GF-D8 (cell line): Measurements from ENCODE around the gene AP4M1.

ENCODE experiments used
- DNase-seq: peaks from one replicate; lab custom pipeline; 2025; lab: John Stamatoyannopoulos, UW

The AP4M1 gene

DNA sequence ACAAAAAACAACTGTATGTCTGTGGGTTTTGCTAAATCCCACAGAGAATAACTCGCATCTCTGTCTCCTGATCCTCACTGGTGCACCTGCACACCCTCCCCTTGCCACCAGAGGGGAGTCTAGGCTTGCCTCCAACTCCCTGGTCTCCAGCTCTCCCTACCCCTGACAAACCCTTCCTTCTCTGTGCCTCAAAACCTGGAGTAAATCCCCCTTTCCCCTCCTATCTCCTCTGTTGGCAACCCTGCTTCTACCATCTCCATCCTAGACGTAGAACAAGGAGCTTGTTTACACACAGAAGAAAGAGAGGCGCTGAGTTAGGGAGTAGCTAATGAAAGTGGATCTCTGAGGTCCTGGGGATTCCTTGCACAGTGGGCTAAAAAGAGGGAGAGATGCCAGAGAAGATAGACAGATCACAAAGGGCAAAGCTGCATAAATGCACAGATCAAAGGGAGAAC, 31.3 kb downstream of the AP4M1 start:
- peak; percentile 34 for DNase-seq

DNA sequence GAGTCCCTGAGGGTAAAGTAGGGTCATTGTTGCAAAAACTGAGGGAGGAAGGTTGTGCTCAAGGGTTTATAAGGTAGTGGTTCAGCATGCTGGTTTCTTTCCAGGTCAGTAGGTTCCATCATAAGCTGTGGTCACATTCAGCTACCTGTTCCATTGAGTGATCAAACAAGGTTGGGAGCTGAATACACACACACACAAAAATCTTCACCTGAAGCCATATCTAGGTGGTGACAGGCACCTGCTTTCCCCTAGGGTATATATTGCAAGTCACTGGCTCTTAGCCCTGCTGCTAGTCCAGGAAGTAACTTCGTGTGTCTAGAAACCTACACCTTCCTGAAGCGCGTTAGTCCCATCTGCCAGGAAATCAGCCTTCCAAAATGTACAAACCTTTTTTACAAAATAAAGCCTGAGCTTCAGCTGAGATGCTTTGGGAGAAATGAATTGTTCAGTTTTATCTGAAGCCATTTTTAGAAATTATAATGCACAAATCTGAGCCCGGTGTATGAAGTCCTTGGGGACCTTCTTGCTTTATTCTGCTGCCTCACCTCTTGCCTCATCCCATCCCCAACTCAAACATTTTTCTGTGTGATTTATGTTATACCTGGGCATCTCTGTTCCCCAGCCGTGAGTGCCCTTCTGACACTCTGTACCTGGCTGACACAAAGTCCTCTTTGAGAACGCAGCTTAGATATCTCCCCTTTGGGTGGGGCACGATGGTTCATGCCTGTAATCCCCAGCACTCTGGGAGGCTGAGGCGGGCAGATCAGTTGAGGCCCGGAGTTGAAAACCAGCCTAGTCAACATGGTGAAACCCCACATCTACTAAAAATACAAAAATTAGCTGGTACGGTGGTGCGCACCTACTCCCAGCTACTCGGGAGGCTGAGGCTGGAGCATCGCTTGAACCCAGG, 36.7 kb downstream of the AP4M1 start:
- no peak for DNase-seq

DNA sequence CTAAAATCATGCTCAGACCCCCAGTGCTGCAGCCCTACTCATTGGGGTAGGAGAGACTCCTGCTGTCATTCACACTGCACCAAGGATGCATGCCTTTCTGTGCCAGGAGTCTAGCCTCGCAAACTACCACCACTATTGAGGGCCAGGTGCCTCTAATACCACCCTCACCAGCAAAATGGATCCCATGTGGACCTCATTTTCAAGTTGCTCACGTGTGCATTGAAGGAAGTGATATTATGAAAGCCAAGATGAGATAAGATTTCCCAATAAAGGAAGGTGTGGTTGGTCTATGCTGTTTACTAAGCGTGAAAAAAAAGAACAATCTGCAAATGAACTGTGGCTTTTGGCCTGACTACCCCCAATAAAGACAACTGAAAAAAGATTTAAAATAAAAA, 40.1 kb downstream of the AP4M1 start:
- DNase-seq, result peak; percentile 69

DNA sequence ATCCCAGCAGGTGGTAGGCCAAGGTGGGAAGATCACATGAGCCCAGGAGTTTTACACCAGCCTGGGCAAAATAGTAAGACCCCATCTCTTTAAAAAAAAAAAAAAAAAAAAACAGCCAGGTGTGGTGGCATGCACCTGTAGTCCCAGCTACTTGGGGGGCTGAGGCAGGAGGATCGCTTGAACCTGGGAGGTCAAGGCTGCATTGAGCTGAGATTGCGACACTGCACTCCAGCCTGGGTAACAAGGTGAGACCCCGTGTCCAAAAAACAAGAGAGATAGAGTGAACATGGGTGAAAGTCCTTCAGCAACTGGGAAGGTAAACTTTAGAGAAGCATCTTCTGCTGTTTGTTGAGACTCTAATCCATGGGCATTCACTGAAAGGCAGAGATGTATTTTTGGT, 41.0 kb downstream of the AP4M1 start:
- no peak for DNase-seq

DNA sequence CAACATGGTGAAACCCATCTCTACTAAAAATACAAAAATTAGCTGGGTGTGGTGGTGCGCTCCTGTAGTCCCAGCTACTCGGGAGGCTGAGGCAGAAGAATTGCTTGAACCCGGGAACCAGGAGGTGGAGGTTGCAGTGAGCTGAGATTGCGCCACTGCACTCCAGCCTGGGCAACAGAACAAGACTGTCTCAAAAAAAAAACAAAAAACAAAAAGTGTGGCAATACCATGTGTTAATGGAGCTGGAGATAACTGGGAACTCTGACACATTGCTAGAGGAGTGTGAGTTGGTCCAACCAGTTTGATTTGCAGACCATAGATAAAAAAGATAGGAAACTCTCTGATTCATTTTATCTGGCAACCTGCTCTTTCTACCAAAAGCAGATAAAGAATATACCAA, 44.9 kb downstream of the AP4M1 start:
- DNase-seq, result peak; percentile 40

DNA sequence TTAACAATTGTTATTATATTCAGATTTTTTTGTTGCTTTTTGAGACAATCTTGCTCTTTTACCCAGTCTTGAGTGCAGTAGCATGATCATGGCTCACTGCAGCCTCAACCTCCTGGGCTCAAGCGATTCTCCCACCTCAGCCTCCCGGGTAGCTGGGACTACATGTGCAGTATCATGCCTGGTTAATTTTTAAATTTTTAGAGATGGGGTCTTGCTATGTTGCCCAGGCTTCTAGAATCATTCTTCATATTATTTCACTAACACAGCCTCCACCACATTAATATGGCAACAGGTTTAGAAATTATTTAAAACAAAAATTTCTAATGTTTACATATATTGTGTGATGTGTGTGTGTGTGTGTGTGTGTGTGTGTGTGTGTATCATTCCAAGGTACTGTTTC, 45.8 kb downstream of the AP4M1 start:
- DNase-seq, result no peak

DNA sequence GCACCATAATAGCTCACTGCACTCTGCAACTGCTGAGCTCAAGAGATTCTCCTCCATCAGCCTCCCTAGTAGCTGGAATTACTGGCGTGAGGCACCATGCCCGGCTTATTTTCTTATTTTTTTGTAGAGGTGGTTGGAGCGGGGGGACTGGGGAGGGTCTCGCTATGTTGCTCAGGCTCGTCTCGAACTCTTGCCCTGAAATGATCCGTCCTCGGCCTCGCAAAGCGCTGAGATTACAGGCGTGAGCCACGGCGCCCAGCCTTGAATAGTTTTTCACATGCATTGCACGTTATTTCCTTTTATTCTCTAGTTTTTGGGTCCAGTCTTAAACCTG, 46.7 kb downstream of the AP4M1 start:
- DNase-seq, result no peak

DNA sequence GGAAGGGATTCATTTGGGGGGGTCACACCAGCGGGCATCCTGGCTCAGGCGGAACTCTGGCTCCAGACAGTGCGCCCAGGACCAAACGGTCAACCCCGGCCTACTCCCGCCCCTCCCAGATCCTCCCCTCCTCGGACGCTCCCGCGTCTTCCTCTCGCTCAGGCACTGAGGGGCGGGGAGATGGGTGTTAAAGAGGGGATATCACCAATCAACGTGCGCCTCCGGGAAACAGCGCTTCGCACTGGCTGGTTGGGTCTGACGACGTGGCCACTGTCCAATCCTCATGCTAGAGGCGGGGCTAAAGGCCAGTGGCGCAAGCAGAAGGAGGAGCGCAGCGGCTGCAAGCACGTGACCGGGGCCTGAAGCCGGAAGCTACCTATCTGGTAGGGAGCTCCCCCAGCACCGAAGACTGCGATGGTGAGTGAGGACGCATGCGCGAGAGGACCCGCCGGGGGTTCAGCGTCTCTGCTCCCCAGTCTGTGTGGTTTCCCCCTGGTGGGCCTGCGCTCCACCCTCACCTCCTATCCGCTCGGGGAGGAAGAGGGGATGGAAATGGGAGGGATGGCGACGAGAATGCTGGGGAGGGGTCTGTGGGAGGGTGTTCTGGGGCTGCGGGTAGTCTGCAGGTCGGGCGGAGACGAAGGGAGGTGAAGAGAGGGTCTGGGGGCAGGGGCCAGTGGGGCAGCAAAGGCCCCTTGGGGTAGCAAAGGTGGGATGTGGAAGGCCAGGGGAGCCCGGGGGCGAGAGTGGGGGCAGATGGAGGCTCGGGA, 47.3 kb downstream of the AP4M1 start, which contains the start of gene LAMTOR4:
LAMTOR4 (plus strand) TSS at position 360 of the 770 bp plus-strand sequence; CDS start at position 415, 55 bp downstream.
- DNase-seq, result peak; percentile 99

DNA sequence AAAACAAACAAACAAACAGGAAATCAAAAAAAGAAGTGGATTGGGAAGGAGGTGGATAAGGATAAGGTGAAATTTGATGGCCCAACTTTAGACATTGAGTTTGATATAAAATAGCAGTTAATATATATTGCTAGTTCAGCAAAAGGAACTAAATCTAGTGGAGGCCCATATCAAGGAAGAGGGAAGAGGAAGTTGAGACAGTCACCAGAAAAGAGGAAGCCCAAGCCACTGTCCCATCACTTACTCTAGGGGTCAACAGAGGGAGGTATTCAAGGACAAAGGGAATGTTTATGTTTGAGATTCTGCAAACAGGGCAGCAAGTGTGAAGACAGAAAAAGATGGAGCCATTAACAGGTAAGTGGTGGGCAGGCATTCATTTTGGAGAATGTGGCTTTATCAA, 51.0 kb downstream of the AP4M1 start:
- DNase-seq, result peak; percentile 85

DNA sequence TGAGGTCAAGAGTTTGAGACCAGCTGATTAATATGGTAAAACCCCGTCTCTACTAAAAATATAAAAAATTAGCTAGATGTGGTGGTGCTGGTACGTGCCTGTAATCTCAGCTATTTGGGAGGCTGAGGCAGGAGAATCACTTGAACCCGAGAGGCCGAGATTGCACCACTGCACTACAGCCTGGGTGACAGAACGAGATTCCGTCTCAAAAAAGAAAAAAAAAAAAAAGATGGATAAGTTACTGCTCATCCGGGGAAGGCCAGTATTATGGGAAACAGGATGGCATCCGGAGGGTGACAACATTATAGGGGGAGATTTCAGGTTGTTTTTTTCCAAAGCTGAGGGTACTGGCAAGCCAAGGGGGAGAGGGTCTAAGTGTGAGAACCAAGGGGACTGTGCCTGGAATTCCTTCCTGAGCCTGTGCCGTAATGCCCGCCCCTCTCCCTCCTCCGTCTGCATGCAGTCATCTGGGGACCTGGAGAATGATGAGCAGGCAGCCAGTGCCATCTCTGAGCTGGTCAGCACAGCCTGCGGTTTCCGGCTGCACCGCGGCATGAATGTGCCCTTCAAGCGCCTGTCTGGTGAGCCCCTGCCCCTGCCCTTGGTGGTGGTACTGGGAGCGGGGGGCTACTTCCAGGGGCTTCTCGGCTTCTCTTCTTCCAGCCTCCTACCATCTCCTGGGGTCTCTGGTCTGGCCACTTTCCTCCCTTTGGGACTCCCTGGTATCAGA, 51.7 kb downstream of the AP4M1 start:
- no peak for DNase-seq

DNA sequence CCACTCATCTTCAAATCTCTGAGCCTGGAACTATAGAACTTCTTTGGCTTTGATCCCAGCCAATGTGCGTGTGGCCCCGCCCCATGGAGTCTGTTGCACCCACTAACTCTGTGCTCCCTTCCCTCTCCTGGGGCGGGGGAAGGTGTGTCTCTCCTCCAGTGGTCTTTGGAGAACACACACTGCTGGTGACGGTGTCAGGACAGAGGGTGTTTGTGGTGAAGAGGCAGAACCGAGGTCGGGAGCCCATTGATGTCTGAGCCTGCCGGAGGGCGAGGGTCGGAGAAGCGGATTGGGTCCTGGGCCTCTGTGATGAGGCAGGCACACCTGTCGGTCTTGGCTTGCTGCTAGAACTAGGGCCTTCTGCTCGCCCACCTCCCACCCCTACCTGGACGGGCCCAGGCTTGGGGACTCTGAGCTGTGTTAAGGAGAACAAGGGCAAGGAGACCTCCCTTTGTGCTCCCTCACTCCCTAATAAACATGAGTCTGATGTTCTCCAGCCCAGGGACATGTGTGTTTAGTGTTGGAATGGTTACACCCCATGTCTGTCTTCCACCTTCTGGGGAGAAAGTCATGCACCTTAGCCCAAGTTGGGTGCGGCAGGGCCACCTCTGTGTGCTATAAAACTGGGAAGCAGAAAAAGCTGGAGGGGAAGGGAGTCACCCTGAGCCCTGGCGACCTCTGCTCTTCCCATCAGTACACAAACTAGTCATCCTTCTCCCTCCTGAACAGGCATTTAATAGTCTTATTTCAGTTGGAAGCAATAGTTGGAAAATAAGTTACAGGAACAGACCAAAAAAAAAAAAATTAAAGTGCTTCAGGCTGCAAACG, 52.5 kb downstream of the AP4M1 start:
- no peak for DNase-seq

DNA sequence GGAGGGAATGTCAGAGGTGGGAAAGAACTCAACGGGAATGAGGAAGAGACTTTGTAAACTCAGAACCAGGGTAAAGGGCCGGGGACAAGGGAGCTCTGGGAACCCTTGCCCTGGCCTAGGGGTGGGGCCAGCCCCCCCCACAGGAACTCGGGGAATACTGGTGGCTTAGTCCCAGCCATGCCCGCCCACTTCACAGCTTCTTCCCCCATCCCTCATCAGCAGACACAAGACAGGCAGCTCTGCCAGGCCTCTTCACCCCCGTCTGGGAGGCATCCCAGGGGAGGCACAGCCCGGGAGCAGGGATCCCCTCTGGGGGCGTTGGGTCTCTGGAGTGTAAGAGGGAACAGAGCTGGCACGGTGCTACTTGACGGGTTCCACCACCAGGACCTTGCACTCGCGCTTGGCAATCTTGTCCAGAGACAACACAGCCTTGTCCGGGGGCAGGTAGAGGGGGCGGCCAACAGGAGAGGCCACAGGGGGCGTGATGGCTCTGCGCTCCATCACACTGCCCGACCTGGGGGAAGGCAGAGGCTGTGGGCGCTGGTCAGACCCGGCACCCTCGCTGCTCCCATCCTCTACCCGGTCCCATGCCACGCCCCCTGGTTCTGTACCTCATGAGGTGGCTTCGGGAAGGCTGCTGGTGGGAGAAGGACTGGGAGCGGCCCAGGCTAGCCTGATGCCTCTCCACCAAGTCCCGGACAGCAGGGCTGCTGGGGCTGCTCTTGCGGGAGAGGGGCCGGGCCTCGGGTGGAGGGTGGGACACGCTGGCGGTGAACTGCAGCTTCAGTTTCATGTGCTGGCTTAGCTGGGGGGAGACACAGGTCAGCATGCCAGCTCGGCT, 53.4 kb downstream of the AP4M1 start:
- no peak for DNase-seq

DNA sequence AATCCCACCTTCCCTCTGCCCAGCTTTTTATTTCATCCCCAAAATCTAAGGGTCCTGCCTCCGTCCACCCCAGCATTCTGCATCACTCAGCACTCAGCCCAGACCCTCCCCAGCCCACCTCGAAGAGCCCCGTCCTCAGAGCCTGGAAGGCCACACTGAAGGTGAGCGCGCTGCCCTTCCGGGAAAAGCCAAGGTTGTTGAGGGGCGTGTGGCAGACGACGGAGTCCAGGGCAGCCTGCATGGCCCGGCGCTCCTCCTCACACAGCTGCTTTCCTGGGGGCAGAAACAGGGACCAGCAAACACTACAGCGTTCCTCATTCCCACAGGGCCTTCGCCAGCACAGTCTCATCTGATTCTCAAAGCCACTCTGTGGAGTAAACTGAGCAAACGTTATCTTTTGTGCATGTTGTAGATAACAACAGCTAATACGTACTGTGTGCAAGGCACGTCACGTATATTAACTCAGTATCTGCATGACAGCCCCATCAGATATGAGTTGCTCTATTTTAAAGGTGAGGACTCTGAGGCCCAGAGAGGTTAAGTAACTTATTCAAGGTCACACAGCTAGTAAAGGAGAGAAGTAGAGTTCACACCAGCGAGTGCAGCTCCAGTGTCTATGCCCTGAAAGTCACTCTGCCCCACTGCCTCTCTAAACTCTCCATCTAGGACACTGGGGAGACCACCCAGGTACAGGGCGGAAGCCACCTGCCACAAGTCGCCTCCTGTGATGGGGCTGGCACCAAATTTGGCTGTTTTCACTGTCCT, 54.3 kb downstream of the AP4M1 start:
- no peak for DNase-seq

DNA sequence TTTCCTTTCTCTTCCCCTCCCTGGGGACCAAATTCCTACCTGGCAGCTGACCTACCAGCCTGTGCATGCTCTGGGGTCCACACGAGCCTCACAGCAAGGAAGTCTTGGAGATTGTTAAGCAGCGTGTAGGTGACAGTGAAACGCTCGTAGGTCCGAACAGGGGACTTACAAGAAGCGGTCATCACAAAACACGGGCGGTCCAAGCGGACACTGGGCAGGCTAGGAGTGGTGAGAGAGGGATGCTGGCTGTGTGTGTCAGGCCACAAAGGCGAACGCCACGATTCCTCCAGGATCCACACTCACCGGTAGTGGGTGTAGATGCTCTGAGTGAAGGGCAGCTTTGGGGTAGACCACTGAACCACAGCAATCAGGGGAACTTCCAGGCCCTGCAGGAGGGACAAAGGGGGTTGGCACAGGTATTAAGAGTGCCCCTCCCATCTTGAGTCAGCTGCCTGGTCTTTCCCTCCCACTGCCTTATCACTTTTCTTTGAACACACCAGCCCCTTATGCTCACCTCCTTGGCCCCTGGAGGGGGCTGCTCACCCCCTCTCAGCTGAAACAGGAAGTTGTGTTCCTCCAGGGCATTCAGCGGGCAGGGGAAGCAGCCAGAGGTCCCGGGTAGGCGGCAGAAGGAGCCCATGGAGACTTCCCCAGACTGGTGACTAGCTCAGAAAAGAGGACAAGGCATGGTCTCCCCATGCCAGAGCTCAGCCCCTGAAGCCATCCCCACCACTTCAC, 55.1 kb downstream of the AP4M1 start:
- peak; percentile 37 for DNase-seq

DNA sequence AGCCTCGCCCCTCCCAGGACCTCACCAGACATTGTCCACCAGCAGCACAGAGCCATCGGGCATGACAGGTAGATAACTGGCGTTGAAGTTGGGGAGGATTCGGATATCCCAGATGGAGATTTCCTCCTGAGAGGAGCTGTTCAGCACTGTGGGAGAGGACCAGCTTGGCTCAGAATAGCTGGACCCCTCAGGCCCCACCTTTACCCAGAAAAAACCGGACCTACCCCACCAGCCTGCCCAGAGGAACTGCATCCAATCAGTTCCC, 55.6 kb downstream of the AP4M1 start:
- DNase-seq, result no peak

DNA sequence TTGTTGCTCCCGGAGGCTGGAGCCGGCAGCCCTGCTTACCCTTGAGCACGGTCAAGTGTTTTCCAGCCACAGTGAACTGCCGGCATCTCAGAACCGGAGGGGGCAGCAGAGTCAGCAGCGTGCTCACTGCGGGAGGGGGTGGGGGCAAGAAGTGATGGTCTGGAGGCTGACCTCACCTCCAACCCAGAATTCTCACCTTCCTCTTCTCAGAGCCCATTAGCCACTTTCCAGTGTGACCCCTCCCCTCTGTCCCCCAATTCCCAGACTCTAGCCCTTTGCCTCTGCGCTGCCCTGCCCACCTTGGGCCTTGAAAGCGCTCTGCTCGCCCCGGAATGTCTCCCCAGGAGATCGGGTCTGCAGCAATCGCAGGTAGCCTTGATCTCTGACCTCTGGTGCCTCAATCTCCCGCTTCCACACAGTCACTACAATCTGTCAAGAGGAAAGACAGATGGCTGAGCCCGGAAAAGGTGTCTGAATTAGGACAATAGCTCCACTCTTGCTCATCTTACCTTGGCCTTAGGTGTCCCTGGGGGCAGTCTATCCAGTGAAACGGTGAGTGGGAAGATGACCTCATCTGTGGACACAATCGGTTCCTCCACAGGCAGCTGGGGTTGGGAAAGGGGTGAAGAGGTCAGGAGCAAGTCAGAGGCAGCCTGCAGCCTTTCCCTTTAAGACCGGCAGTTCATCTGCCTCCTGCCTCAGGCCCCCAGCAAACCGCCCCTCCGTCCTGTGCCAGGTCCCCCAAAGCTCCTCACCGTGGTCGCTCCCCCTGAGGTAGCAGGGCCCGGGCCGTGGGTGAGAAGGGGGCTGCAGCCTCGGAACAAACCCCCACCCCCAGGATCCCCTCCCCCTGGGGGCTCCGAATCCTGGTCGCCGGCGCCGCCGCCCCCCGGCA, 56.1 kb downstream of the AP4M1 start:
- DNase-seq, result no peak
